Caco-2 (cell line): ENCODE data around the gene ZDHHC14. TPM values are rescaled to one million over a fixed set of nuclear protein-coding genes. Genes with fewer than 3 reads are reported as not detected.

Experiments
- BruUV-seq: library from RNA; stranded (reverse); fragments of 400-500 nt; replicated peaks from 2 replicates; lab custom pipeline; 2021; lab: Mats Ljungman, UMichigan
- CTCF ChIA-PET: fragments of 300-600 bp; sonication (Branson Sonifier 250); formaldehyde crosslinking; loops from one replicate; lab custom pipeline; 2022; ENCODE audit warnings: antibody characterized with exemption; lab: Charles Lee
- POLR2A ChIA-PET: fragments of 300-600 bp; sonication (Branson Sonifier 250); formaldehyde crosslinking; loops from one replicate; lab custom pipeline; 2022; ENCODE audit warnings: antibody characterized with exemption; lab: Charles Lee
- DNase-seq, 2 experiments: peaks; one replicate each; pipeline versions ENCODE4 v3.0.0 to v3.0.0-alpha.2; 2020 to 2022
- H3K27me3 ChIP-seq: replicated peaks from 2 replicates; pipeline ENCODE4 v1.6.0; 2011; ENCODE audit warnings: low read length; ENCODE audit not compliant: control insufficient read depth, insufficient read depth
- H3K36me3 ChIP-seq: 2 replicates; pipeline ENCODE4 v1.5.1; 2011; ENCODE audit warnings: low read length; ENCODE audit not compliant: control insufficient read depth, insufficient read depth
- H3K4me1 ChIP-seq: fragments of 250-450 bp; sonication (Bioruptor Pico); 2 replicates; pipeline ENCODE4 v1.5.1; 2020; ENCODE audit warnings: mild to moderate bottlenecking
- H3K4me3 ChIP-seq: 2 replicates; pipeline ENCODE4 v1.5.1; 2011; ENCODE audit warnings: low read depth, mild to moderate bottlenecking, control low read depth, low read length
- H3K9me3 ChIP-seq: fragments of 250-450 bp; sonication (Bioruptor Pico); 2 replicates; pipeline ENCODE4 v1.5.1; 2020; ENCODE audit warnings: mild to moderate bottlenecking, moderate library complexity
- H3K27ac Mint-ChIP-seq: one replicate; pipeline ENCODE4 v1.8.0; 2022; ENCODE audit warnings: mixed read lengths; ENCODE audit not compliant: unreplicated experiment
- H3K27me3 Mint-ChIP-seq: one replicate; pipeline ENCODE4 v1.8.0; 2022; ENCODE audit warnings: mixed read lengths; ENCODE audit not compliant: insufficient read depth, unreplicated experiment
- H3K36me3 Mint-ChIP-seq: one replicate; pipeline ENCODE4 v1.8.0; 2022; ENCODE audit warnings: mild to moderate bottlenecking, mixed read lengths; ENCODE audit not compliant: insufficient read depth, unreplicated experiment
- H3K4me1 Mint-ChIP-seq: one replicate; pipeline ENCODE4 v1.8.0; 2022; ENCODE audit warnings: low read depth, mixed read lengths; ENCODE audit not compliant: unreplicated experiment
- H3K4me3 Mint-ChIP-seq: one replicate; pipeline ENCODE4 v1.8.0; 2022; ENCODE audit warnings: mild to moderate bottlenecking, moderate library complexity, mixed read lengths; ENCODE audit not compliant: unreplicated experiment
- H3K9me3 Mint-ChIP-seq: one replicate; pipeline ENCODE4 v1.8.0; 2022; ENCODE audit warnings: mixed read lengths; ENCODE audit not compliant: unreplicated experiment
- intact Hi-C: fragments of 100-400 bp; cut with micrococcal nuclease; formaldehyde crosslinking; loops from one replicate; pipeline ENCODE4 v1.10.0; 2022; ENCODE audit not compliant: unreplicated experiment
- total RNA-seq: library from RNA; stranded (reverse); gene quantifications from 2 replicates; pipeline ENCODE4 v1.2.3, GENCODE V29; 2022
- TF ChIP-seq, protein P1 (sequence below), 2 experiments: fragments of 200-600 bp in 1 of 2; IDR thresholded peaks; 1 replicate in 1 of 2; 2 replicates in 1 of 2; pipeline versions ENCODE4 v1.5.1 to v1.8.0; 2011 to 2022; ENCODE audit warnings: antibody characterized with exemption in 1 of 2, control low read depth in 1 of 2, inconsistent platforms in 1 of 2, low read depth in 1 of 2, low read length in 1 of 2, mild to moderate bottlenecking in 1 of 2, moderate library complexity in 1 of 2; ENCODE audit not compliant: insufficient read depth in 1 of 2, severe bottlenecking in 1 of 2, unreplicated experiment in 1 of 2

ZDHHC14 gene
- total RNA-seq, 1 experiment from 2014 or later, result 22.1 TPM

DNA sequence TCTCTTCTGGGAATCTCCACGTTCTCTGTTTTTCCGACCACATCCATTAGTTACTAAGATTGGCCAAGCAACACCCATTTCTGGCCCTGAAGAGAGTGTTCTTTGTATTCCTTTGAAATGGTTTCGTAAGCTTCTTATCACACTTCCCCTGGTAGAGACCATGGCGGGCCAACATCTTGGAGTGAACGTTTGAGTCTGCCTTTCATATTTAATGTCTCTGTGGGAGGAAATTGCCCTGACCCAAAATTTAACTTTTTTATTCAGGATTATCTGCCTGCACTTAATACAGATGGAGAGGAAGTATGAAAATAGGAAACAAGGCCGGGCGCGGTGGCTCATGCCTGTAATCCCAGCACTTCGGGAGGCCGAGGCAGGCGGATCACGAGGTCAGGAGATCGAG is 265.0 kb downstream of the ZDHHC14 start:
- CTCF ChIA-PET, result no interaction called here
- Histone ChIP-seq H3K27me3 (no peaks in the 10 kb centered on the region), H3K36me3 (no peaks in the 10 kb centered on the region; the same call in none of the 2 replicates), H3K4me1 (no peaks in the 10 kb centered on the region), H3K4me3 (no peak overlapping the region), H3K9me3 (no peaks in the 10 kb centered on the region)
- POLR2A ChIA-PET, result no interaction called here
- no peaks in the 10 kb centered on the region for H3K9me3 Mint-ChIP-seq
- no peaks in the 10 kb centered on the region for H3K27me3 Mint-ChIP-seq
- DNase-seq, result no peak
- no peaks in the 10 kb centered on the region for H3K4me1 Mint-ChIP-seq
- H3K4me3 Mint-ChIP-seq, result no peak overlapping the region
- intact Hi-C loops, result no loop called here
- peaks cover 17% of the 10 kb centered on the region for H3K36me3 Mint-ChIP-seq
- TF ChIP-seq, protein P1, sequence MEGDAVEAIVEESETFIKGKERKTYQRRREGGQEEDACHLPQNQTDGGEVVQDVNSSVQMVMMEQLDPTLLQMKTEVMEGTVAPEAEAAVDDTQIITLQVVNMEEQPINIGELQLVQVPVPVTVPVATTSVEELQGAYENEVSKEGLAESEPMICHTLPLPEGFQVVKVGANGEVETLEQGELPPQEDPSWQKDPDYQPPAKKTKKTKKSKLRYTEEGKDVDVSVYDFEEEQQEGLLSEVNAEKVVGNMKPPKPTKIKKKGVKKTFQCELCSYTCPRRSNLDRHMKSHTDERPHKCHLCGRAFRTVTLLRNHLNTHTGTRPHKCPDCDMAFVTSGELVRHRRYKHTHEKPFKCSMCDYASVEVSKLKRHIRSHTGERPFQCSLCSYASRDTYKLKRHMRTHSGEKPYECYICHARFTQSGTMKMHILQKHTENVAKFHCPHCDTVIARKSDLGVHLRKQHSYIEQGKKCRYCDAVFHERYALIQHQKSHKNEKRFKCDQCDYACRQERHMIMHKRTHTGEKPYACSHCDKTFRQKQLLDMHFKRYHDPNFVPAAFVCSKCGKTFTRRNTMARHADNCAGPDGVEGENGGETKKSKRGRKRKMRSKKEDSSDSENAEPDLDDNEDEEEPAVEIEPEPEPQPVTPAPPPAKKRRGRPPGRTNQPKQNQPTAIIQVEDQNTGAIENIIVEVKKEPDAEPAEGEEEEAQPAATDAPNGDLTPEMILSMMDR (IDR thresholded peaks at IDR 0.05; ENCODE audit: insufficient read depth in 1 of 2, low read depth in 1 of 2, low read length in 1 of 2, severe bottlenecking in 1 of 2, unreplicated experiment in 1 of 2), result no peak
- no peak overlapping the region for H3K27ac Mint-ChIP-seq
- no TSS peak for BruUV-seq

DNA sequence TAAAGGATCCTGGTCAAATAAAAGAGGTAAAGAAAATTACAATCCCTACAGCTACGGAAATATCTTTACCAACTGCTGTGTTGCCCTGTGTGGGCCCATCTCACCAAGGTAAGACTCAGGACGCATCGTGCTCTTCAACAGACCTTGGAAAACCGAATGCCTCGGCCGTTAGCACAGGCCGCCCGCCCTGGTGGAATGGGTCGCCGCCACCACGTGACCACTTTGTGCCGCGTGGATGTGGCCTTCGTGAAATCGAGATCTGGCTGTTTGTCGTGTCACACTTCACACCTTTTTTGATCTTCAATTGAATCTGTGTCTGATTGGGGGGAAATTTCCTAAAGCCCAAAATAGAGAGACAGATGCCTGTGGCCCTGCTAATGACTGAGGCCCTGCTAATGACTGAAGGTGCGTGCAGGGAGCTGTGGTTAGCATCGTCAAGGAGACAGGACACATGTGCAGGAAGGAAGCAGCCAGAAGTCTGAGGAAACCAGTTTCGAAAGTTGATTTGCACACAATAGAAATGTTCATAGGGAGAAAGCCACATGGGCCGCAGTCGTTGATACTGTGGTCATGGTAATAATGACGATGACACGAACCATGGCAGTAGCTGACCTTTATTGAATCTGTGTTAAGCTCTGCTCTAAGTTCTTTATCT is 266.4 kb downstream of the ZDHHC14 start:
- Histone ChIP-seq H3K36me3 (no peaks in the 10 kb centered on the region; the same call in none of the 2 replicates), H3K4me1 (no peaks in the 10 kb centered on the region), H3K27me3 (no peaks in the 10 kb centered on the region), H3K4me3 (no peak overlapping the region), H3K9me3 (no peaks in the 10 kb centered on the region)
- BruUV-seq, result TSS peak; percentile 34
- peaks cover 17% of the 10 kb centered on the region for H3K36me3 Mint-ChIP-seq
- TF ChIP-seq, protein P1 (IDR thresholded peaks at IDR 0.05; ENCODE audit: insufficient read depth in 1 of 2, low read depth in 1 of 2, low read length in 1 of 2, severe bottlenecking in 1 of 2, unreplicated experiment in 1 of 2), result no peak
- H3K27me3 Mint-ChIP-seq, result no peaks in the 10 kb centered on the region
- no peaks in the 10 kb centered on the region for H3K4me1 Mint-ChIP-seq
- ChIA-PET CTCF (no interaction called here), POLR2A (no interaction called here)
- DNase-seq, result no peak
- no peaks in the 10 kb centered on the region for H3K9me3 Mint-ChIP-seq
- intact Hi-C loops, result no loop called here
- H3K27ac Mint-ChIP-seq, result no peak overlapping the region
- H3K4me3 Mint-ChIP-seq, result no peak overlapping the region

DNA sequence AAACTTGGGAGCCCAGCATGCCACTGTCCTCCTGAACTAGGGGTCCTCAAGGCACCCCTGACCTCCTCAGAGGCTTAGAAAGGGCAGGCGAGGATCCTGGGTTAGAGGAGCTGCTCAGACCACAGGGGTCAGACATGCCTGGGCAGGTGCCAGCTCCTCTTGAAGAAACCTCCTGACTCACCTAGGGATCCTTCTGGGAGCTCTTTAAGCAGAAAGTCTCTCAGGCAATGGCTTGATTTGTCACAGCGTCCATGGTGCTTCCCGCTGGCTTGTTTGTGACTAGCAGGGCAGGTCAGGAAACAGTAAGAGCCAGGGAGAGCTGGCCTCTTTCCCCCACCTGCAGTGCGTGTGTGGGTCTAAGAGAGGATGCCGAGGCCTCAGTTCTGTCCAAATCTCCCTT is 267.6 kb downstream of the ZDHHC14 start:
- H3K27ac Mint-ChIP-seq, result no peak overlapping the region
- no peaks in the 10 kb centered on the region for H3K4me1 Mint-ChIP-seq

More for the DNA sequence above, 267.6 kb downstream of the ZDHHC14 start:
- intact Hi-C loops, result no loop called here
- Histone ChIP-seq H3K27me3 (no peaks in the 10 kb centered on the region), H3K9me3 (no peaks in the 10 kb centered on the region), H3K4me3 (no peak overlapping the region), H3K36me3 (no peaks in the 10 kb centered on the region; the same call in none of the 2 replicates), H3K4me1 (no peaks in the 10 kb centered on the region)
- no peak for DNase-seq
- Mint-ChIP-seq H3K4me3 (no peak overlapping the region), H3K36me3 (peaks cover 26% of the 10 kb centered on the region), H3K9me3 (no peaks in the 10 kb centered on the region), H3K27me3 (no peaks in the 10 kb centered on the region)
- POLR2A ChIA-PET, result no interaction called here
- CTCF ChIA-PET, result no interaction called here
- no TSS peak for BruUV-seq
- TF ChIP-seq, protein P1 (IDR thresholded peaks at IDR 0.05; ENCODE audit: insufficient read depth in 1 of 2, low read depth in 1 of 2, low read length in 1 of 2, severe bottlenecking in 1 of 2, unreplicated experiment in 1 of 2), result no peak
